Activated CD8-positive, alpha-beta memory T cell treated with anti-CD3 and anti-CD28 coated beads, Interleukin-2, amount 50 U/mL, for 4 hours (primary cell): ENCODE results near the gene AP2M1.
A peak's percentile ranks its signal among the peaks of the same experiment; 100 is the strongest.

Experiments
- DNase-seq: peaks from one replicate; pipeline ENCODE4 v3.0.0-alpha.2; 2020

The AP2M1 gene

GRCh38 chr3:184229394-184230080, 54.9 kb downstream of the AP2M1 start, which contains the start of gene VWA5B2:
TSS of gene VWA5B2 (plus strand) at chr3:184229585. CDS start at chr3:184230529, 944 bp downstream.
- peak; percentile 79 for DNase-seq

- DNase-seq: peak; percentile 31
Measured at GRCh38 chr3:184230081-184230602, 55.5 kb downstream of the AP2M1 start.

GRCh38 chr3:184230603-184231528, 56.2 kb downstream of the AP2M1 start:
- no peak for DNase-seq

GRCh38 chr3:184231671-184232070, 57.0 kb downstream of the AP2M1 start:
- no peak for DNase-seq

- DNase-seq: no peak
Measured at GRCh38 chr3:184233127-184233843, 58.6 kb downstream of the AP2M1 start.
